ENCODE data around the gene DUSP28. TPM values are rescaled to one million over a fixed set of nuclear protein-coding genes. Genes with fewer than 3 reads are reported as not detected.

DUSP28 gene
- total and polyA plus RNA-seq, 2 of the 13 experiments (the other 11 are each of a cell fraction or from before 2014, with no cell fraction given), result 5.2 to 8.6 TPM

DNA sequence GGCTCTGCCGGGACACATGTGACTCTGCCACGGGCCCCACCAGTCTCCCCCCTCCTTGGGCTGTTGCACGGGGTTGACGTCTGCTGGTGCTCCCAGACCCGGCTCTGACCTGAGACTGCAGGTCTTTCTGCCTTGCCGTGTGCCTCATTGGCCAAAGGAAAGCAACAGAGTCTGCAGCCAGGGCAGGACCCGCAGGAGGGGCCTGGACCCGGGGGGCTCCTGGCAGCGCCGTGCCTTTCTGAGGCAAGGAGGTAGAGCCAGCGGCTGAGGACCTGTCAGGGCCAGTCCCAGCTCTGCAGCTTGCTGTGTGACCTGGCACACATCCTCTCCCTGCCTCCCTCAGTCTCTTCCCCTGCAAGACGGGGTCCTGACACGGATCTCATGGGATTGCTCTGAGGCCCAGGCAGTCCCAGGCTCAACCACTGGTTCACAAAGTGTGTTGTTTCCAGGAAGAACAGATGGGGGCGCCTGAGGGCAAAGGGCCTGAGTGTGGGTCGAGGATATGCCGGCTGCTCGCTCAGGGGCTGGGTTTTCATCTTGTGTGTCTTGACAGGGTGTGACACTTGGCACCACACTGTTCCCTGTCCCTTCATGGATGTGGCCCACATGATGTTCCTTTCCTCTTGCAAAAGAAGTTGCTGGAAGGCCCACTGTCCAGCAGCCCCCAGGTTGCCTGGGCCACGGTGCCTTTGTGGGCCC lies 35.4 kb downstream of the DUSP28 start (continued):
- TF ChIP-seq, protein P1, sequence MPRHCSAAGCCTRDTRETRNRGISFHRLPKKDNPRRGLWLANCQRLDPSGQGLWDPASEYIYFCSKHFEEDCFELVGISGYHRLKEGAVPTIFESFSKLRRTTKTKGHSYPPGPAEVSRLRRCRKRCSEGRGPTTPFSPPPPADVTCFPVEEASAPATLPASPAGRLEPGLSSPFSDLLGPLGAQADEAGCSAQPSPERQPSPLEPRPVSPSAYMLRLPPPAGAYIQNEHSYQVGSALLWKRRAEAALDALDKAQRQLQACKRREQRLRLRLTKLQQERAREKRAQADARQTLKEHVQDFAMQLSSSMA (CRISPR knock-in tag; IDR thresholded peaks at IDR 0.05), result no peak
- TF ChIP-seq CAMTA2 (CRISPR knock-in tag; IDR thresholded peaks at IDR 0.05; ENCODE audit: borderline replicate concordance) (0 out of 2 replicates have a peak, but pooled peaks have one; percentile 73), NFYC (CRISPR knock-in tag; IDR thresholded peaks at IDR 0.05) (no peak), SP140L (CRISPR knock-in tag; IDR thresholded peaks at IDR 0.05; ENCODE audit: borderline replicate concordance) (no peak), ARHGAP35 (CRISPR knock-in tag; IDR thresholded peaks at IDR 0.05; ENCODE audit: borderline replicate concordance) (no peak), PCBP1 (IDR thresholded peaks at IDR 0.05; ENCODE audit: borderline replicate concordance, low read depth, low read length) (no peak), ZNF678 (CRISPR knock-in tag; IDR thresholded peaks at IDR 0.05) (no peak), SMC3 (IDR thresholded peaks at IDR 0.05; ENCODE audit: low read length) (peak; percentile 57), ZKSCAN8 (CRISPR knock-in tag; IDR thresholded peaks at IDR 0.05; ENCODE audit: borderline replicate concordance) (no peak), ZNF761 (CRISPR knock-in tag; conservative IDR thresholded peaks at IDR 0.05) (no peak), STAG1 (CRISPR knock-in tag; IDR thresholded peaks at IDR 0.05) (peak; percentile 66), CBX2 (IDR thresholded peaks at IDR 0.05; ENCODE audit: low read depth, low read length) (no peak), CBX2 (CRISPR knock-in tag; IDR thresholded peaks at IDR 0.05; ENCODE audit: low read depth) (no peak), HDAC1 (CRISPR knock-in tag; IDR thresholded peaks at IDR 0.05) (no peak)
- TF ChIP-seq, protein P2, sequence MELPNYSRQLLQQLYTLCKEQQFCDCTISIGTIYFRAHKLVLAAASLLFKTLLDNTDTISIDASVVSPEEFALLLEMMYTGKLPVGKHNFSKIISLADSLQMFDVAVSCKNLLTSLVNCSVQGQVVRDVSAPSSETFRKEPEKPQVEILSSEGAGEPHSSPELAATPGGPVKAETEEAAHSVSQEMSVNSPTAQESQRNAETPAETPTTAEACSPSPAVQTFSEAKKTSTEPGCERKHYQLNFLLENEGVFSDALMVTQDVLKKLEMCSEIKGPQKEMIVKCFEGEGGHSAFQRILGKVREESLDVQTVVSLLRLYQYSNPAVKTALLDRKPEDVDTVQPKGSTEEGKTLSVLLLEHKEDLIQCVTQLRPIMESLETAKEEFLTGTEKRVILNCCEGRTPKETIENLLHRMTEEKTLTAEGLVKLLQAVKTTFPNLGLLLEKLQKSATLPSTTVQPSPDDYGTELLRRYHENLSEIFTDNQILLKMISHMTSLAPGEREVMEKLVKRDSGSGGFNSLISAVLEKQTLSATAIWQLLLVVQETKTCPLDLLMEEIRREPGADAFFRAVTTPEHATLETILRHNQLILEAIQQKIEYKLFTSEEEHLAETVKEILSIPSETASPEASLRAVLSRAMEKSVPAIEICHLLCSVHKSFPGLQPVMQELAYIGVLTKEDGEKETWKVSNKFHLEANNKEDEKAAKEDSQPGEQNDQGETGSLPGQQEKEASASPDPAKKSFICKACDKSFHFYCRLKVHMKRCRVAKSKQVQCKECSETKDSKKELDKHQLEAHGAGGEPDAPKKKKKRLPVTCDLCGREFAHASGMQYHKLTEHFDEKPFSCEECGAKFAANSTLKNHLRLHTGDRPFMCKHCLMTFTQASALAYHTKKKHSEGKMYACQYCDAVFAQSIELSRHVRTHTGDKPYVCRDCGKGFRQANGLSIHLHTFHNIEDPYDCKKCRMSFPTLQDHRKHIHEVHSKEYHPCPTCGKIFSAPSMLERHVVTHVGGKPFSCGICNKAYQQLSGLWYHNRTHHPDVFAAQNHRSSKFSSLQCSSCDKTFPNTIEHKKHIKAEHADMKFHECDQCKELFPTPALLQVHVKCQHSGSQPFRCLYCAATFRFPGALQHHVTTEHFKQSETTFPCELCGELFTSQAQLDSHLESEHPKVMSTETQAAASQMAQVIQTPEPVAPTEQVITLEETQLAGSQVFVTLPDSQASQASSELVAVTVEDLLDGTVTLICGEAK (IDR thresholded peaks at IDR 0.05), result no peak
- TF ChIP-seq, protein P2 (CRISPR knock-in tag; IDR thresholded peaks at IDR 0.05), result 0 out of 2 replicates have a peak, but pooled peaks have one; percentile 17
- TF ChIP-seq, protein P3, sequence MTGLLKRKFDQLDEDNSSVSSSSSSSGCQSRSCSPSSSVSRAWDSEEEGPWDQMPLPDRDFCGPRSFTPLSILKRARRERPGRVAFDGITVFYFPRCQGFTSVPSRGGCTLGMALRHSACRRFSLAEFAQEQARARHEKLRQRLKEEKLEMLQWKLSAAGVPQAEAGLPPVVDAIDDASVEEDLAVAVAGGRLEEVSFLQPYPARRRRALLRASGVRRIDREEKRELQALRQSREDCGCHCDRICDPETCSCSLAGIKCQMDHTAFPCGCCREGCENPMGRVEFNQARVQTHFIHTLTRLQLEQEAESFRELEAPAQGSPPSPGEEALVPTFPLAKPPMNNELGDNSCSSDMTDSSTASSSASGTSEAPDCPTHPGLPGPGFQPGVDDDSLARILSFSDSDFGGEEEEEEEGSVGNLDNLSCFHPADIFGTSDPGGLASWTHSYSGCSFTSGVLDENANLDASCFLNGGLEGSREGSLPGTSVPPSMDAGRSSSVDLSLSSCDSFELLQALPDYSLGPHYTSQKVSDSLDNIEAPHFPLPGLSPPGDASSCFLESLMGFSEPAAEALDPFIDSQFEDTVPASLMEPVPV (CRISPR knock-in tag; IDR thresholded peaks at IDR 0.05), result no peak
- TF ChIP-seq, protein P4, sequence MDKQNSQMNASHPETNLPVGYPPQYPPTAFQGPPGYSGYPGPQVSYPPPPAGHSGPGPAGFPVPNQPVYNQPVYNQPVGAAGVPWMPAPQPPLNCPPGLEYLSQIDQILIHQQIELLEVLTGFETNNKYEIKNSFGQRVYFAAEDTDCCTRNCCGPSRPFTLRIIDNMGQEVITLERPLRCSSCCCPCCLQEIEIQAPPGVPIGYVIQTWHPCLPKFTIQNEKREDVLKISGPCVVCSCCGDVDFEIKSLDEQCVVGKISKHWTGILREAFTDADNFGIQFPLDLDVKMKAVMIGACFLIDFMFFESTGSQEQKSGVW (CRISPR knock-in tag; IDR thresholded peaks at IDR 0.05; ENCODE audit: borderline replicate concordance), result no peak
